ENCODE results near the gene CLDN5. TPM values are rescaled to one million over a fixed set of nuclear protein-coding genes. Genes with fewer than 3 reads are reported as not detected.

CLDN5 gene
- total RNA-seq, 2 experiments from 2014 or later = not detected

DNA sequence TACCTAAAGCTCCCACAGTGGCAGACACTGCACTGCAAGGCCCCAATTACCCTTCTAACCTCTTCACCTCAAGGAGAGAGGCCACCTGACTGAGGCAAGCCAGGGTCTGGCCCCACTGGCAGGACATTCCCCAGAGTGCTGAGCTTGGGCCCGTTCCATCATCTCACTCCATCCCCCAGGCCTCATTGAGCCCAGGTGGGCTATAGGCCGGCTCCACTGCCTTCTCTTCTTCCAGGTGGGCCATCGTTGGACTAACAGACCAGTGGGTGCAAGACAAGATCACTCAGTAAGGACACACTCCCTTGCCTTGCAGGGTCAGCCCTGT is 25.4 kb downstream of the CLDN5 start:
- DNase-seq (ENCODE audit: low spot score) = no peak
- POLR2A ChIA-PET = no interaction called here
- TF ChIP-seq, protein P1, sequence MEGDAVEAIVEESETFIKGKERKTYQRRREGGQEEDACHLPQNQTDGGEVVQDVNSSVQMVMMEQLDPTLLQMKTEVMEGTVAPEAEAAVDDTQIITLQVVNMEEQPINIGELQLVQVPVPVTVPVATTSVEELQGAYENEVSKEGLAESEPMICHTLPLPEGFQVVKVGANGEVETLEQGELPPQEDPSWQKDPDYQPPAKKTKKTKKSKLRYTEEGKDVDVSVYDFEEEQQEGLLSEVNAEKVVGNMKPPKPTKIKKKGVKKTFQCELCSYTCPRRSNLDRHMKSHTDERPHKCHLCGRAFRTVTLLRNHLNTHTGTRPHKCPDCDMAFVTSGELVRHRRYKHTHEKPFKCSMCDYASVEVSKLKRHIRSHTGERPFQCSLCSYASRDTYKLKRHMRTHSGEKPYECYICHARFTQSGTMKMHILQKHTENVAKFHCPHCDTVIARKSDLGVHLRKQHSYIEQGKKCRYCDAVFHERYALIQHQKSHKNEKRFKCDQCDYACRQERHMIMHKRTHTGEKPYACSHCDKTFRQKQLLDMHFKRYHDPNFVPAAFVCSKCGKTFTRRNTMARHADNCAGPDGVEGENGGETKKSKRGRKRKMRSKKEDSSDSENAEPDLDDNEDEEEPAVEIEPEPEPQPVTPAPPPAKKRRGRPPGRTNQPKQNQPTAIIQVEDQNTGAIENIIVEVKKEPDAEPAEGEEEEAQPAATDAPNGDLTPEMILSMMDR (conservative IDR thresholded peaks at IDR 0.05; ENCODE audit: low read length) = no peak
- TF ChIP-seq EZH2phosphoT487 (IDR thresholded peaks at IDR 0.05; ENCODE audit: borderline replicate concordance, low read depth, low read length) = no peak
- Histone ChIP-seq H3K9me2 (ENCODE audit: insufficient read depth, low read length) (no peaks in the 10 kb centered on the region), H3K9me3 (ENCODE audit: low read length) (no peaks in the 10 kb centered on the region), H3K4me3 (ENCODE audit: low read depth, low read length, poor library complexity, severe bottlenecking) (no peak overlapping the region), H3K4me2 (ENCODE audit: low read length) (no peak overlapping the region), H4K20me1 (ENCODE audit: insufficient read depth, low read length) (no peaks in the 10 kb centered on the region), H3K36me3 (ENCODE audit: insufficient read depth, low read length) (peaks cover 79% of the 10 kb centered on the region), H3K27ac (ENCODE audit: low read depth, low read length, poor library complexity, severe bottlenecking) (no peak overlapping the region), H2AFZ (ENCODE audit: low read length) (no peak overlapping the region), H3K4me1 (ENCODE audit: insufficient read depth, low read length, poor library complexity, severe bottlenecking) (no peaks in the 10 kb centered on the region), H3K79me2 (ENCODE audit: insufficient read depth, low read depth, low read length) (no peaks in the 10 kb centered on the region)
- no TSS peak for BruUV-seq (replicated peaks)
- CTCF ChIA-PET (ENCODE audit: unreplicated experiment) = interaction anchor here (0.6 kb wide), 1 partner anchor 60 kb away, joined by 3 read pairs; no protein-coding TSS in a partner anchor
- intact Hi-C loops (cut with micrococcal nuclease; ENCODE audit: unreplicated experiment) = loop anchor here (5.0 kb wide), 1 partner anchor 133 kb away; no protein-coding TSS in a partner anchor

DNA sequence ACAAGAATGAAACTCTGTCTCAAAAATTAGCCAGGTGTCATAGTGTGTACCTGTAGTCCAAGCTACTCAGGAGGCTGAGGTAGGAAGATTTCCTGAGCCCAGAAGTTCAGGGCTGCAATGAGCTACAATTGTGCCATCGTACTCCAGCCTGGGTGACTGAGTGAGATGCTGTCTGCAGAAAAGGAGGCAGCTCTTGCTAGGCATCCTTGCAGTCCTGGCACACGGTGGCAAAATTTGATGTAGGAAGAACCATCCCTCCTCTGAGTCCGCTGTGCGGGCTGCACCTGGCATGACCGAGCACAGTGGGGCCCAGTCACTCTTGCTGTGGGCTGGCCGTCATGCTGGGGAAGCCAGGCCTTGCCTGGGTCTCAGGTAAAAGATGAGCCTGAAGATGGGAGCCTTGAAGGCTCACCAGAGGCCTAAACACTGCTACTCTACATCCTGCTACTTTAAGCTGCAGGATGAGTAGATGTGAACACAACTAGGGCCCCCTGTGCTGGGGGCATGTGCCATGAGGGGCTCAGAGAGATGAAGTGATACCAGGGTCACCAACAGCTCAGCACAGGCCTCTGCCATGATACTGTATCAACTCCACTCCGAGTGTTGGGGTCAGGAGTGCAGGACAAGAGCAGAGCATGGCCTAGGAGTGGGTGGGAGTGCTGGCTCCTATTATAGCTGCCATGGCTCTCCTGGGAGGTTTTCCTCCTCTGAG is 25.9 kb downstream of the CLDN5 start:
- no peak overlapping the region for H2AFZ ChIP-seq (ENCODE audit: low read length)
- no peaks in the 10 kb centered on the region for H3K79me2 ChIP-seq (ENCODE audit: insufficient read depth, low read depth, low read length)
- H3K36me3 ChIP-seq (ENCODE audit: insufficient read depth, low read length) = peaks cover 83% of the 10 kb centered on the region
- no peak overlapping the region for H3K27ac ChIP-seq (ENCODE audit: low read depth, low read length, poor library complexity, severe bottlenecking)
- ChIA-PET POLR2A (no interaction called here), CTCF (ENCODE audit: unreplicated experiment) (interaction anchor here (0.6 kb wide), 1 partner anchor 61 kb away, joined by 3 read pairs; no protein-coding TSS in a partner anchor)
- TF ChIP-seq EZH2phosphoT487 (IDR thresholded peaks at IDR 0.05; ENCODE audit: borderline replicate concordance, low read depth, low read length) = no peak
- TF ChIP-seq, protein P1 (conservative IDR thresholded peaks at IDR 0.05; ENCODE audit: low read length) = no peak
- DNase-seq (ENCODE audit: low spot score) = no peak
- intact Hi-C loops (cut with micrococcal nuclease; ENCODE audit: unreplicated experiment) = loop anchor here (5.0 kb wide), 1 partner anchor 134 kb away; no protein-coding TSS in a partner anchor
- H3K4me3 ChIP-seq (ENCODE audit: low read depth, low read length, poor library complexity, severe bottlenecking) = no peak overlapping the region
- H4K20me1 ChIP-seq (ENCODE audit: insufficient read depth, low read length) = no peaks in the 10 kb centered on the region
- H3K4me2 ChIP-seq (ENCODE audit: low read length) = no peak overlapping the region
- BruUV-seq (replicated peaks) = no TSS peak
- H3K4me1 ChIP-seq (ENCODE audit: insufficient read depth, low read length, poor library complexity, severe bottlenecking) = no peaks in the 10 kb centered on the region
- no peaks in the 10 kb centered on the region for H3K9me2 ChIP-seq (ENCODE audit: insufficient read depth, low read length)
- no peaks in the 10 kb centered on the region for H3K9me3 ChIP-seq (ENCODE audit: low read length)

DNA sequence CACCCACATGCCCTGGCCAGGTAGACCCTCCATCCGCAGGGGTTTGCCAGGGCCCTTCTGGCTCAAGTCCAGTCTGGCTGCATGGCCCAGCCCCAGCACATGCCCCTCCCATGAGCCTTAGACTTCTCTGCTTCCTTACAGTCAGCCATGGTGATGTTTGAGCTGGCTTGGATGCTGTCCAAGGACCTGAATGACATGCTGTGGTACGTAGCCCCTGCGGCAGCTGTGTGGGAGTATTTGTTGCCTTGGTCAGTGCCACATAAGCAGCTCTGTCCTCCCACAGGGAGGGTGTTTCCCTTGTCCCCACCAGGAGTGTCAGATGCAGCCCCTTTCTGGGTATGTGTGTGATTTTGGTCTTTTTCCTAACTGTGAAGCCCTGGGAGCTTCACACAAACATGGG is 27.0 kb downstream of the CLDN5 start:
- no peaks in the 10 kb centered on the region for H3K9me2 ChIP-seq (ENCODE audit: insufficient read depth, low read length)
- no peak for DNase-seq (ENCODE audit: low spot score)
- H2AFZ ChIP-seq (ENCODE audit: low read length) = no peak overlapping the region
- H3K4me3 ChIP-seq (ENCODE audit: low read depth, low read length, poor library complexity, severe bottlenecking) = no peak overlapping the region
- no peaks in the 10 kb centered on the region for H3K4me1 ChIP-seq (ENCODE audit: insufficient read depth, low read length, poor library complexity, severe bottlenecking)
- peaks cover 90% of the 10 kb centered on the region for H3K36me3 ChIP-seq (ENCODE audit: insufficient read depth, low read length)
- no peaks in the 10 kb centered on the region for H3K79me2 ChIP-seq (ENCODE audit: insufficient read depth, low read depth, low read length)
- H4K20me1 ChIP-seq (ENCODE audit: insufficient read depth, low read length) = no peaks in the 10 kb centered on the region
- H3K9me3 ChIP-seq (ENCODE audit: low read length) = no peaks in the 10 kb centered on the region
- no peak overlapping the region for H3K27ac ChIP-seq (ENCODE audit: low read depth, low read length, poor library complexity, severe bottlenecking)
- intact Hi-C loops (cut with micrococcal nuclease; ENCODE audit: unreplicated experiment) = loop anchor here (5.0 kb wide), 1 partner anchor 135 kb away; no protein-coding TSS in a partner anchor
- POLR2A ChIA-PET = no interaction called here
- no TSS peak for BruUV-seq (replicated peaks)
- no peak overlapping the region for H3K4me2 ChIP-seq (ENCODE audit: low read length)
- TF ChIP-seq EZH2phosphoT487 (IDR thresholded peaks at IDR 0.05; ENCODE audit: borderline replicate concordance, low read depth, low read length) = no peak
- TF ChIP-seq, protein P1 (conservative IDR thresholded peaks at IDR 0.05; ENCODE audit: low read length) = no peak
- CTCF ChIA-PET (ENCODE audit: unreplicated experiment) = no interaction called here

Data from OCI-LY7 (cell line).